Uterus (tissue), 2 donors: ENCODE results near the gene API5.

Experiments used
- POLR2A ChIP-seq, 2 donors: fragments of 450-650 bp; IDR thresholded peaks; one replicate each; pipeline ENCODE4 v1.6.1; 2016; ENCODE audit warnings: antibody characterized with exemption in 2 of 2, mild to moderate bottlenecking in 1 of 2, moderate library complexity in 1 of 2
- TF ChIP-seq, protein P1 (sequence below), 4 experiments: fragments of 200-600 bp in 2 of 4; fragments of 450-650 bp in 2 of 4; sonication (generic) in 2 of 4; IDR thresholded peaks; one replicate each; pipeline ENCODE4 v1.5.1; 2016 to 2019; ENCODE audit warnings: antibody characterized with exemption in 4 of 4, mild to moderate bottlenecking in 2 of 4, moderate library complexity in 1 of 4

DNA sequence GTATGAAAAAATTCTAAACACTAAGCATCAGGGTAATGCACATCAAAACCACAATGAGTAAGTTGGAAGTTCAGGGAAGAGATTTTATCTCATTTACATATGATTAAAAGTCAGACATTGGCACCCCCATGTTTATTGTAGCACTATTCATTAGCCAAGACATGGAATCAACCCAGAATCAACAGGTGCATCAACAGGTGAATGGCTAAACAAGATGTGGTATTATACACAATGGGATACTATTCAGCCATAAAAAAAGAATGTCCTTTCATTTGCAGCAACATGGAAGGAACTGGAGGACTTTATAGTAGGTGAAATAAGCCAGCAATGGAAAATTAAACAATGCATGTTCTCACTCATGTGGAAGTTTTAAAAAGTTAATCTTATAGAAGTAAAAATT is 29.4 kb downstream of the API5 start:
- TF ChIP-seq, protein P1, sequence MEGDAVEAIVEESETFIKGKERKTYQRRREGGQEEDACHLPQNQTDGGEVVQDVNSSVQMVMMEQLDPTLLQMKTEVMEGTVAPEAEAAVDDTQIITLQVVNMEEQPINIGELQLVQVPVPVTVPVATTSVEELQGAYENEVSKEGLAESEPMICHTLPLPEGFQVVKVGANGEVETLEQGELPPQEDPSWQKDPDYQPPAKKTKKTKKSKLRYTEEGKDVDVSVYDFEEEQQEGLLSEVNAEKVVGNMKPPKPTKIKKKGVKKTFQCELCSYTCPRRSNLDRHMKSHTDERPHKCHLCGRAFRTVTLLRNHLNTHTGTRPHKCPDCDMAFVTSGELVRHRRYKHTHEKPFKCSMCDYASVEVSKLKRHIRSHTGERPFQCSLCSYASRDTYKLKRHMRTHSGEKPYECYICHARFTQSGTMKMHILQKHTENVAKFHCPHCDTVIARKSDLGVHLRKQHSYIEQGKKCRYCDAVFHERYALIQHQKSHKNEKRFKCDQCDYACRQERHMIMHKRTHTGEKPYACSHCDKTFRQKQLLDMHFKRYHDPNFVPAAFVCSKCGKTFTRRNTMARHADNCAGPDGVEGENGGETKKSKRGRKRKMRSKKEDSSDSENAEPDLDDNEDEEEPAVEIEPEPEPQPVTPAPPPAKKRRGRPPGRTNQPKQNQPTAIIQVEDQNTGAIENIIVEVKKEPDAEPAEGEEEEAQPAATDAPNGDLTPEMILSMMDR (IDR thresholded peaks at IDR 0.05): no peak
- TF ChIP-seq POLR2A (IDR thresholded peaks at IDR 0.05): no peak
